ENCODE measurements around the gene ZNRF3.

The ZNRF3 gene

GRCh38 chr22:29009148-29009547 lies 125.8 kb downstream of the ZNRF3 start:
- Histone ChIP-seq H3K79me2 (ENCODE audit: low read length) (no peaks in the 10 kb centered on the region; the same call in 1 of the 2 replicates), H3K4me2 (ENCODE audit: low read length) (no peak overlapping the region), H3K9me3 (ENCODE audit: insufficient read depth, low read length) (no peaks in the 10 kb centered on the region), H3K27me3 (ENCODE audit: low read depth, low read length) (no peaks in the 10 kb centered on the region), H3K4me3 (ENCODE audit: low read length) (no peak overlapping the region), H3K36me3 (replicated peaks; ENCODE audit: low read depth, low read length) (no peaks in the 10 kb centered on the region), H4K20me1 (ENCODE audit: insufficient read depth, low read length) (0 out of 2 replicates have a peak, but pooled peaks cover 5% of the 10 kb centered on the region), H3K4me1 (ENCODE audit: low read length) (no peaks in the 10 kb centered on the region), H2AFZ (ENCODE audit: low read depth, low read length) (no peak overlapping the region), H3K9ac (ENCODE audit: low read length) (no peak overlapping the region), H3K27ac (ENCODE audit: low read length) (no peak overlapping the region)
- TF ChIP-seq EZH2phosphoT487 (IDR thresholded peaks at IDR 0.05; ENCODE audit: low read depth) (no peak), CTCF (IDR thresholded peaks at IDR 0.05; ENCODE audit: low read depth, low read length) (no peak)

GRCh38 chr22:29011240-29012100 lies 128.1 kb downstream of the ZNRF3 start:
- no peak overlapping the region for H2AFZ ChIP-seq (ENCODE audit: low read depth, low read length)
- no peaks in the 10 kb centered on the region; the same call in 1 of the 2 replicates for H3K79me2 ChIP-seq (ENCODE audit: low read length)
- H3K27ac ChIP-seq (ENCODE audit: low read length), result no peak overlapping the region
- H3K27me3 ChIP-seq (ENCODE audit: low read depth, low read length), result no peaks in the 10 kb centered on the region
- no peak overlapping the region for H3K4me2 ChIP-seq (ENCODE audit: low read length)
- no peak overlapping the region for H3K4me3 ChIP-seq (ENCODE audit: low read length)
- no peaks in the 10 kb centered on the region for H3K9me3 ChIP-seq (ENCODE audit: insufficient read depth, low read length)
- H3K9ac ChIP-seq (ENCODE audit: low read length), result no peak overlapping the region
- peaks cover 7% of the 10 kb centered on the region for H3K4me1 ChIP-seq (ENCODE audit: low read length)
- H3K36me3 ChIP-seq (replicated peaks; ENCODE audit: low read depth, low read length), result no peaks in the 10 kb centered on the region
- no peak for TF ChIP-seq CTCF (IDR thresholded peaks at IDR 0.05; ENCODE audit: low read depth, low read length)
- peaks cover 10% of the 10 kb centered on the region; the same call in 1 of the 2 replicates for H4K20me1 ChIP-seq (ENCODE audit: insufficient read depth, low read length)

- H3K4me3 ChIP-seq (ENCODE audit: low read length), result no peak overlapping the region
- H3K27ac ChIP-seq (ENCODE audit: low read length), result no peak overlapping the region
- H3K4me1 ChIP-seq (ENCODE audit: low read length), result peaks cover 11% of the 10 kb centered on the region
- peaks cover 15% of the 10 kb centered on the region; the same call in 1 of the 2 replicates for H4K20me1 ChIP-seq (ENCODE audit: insufficient read depth, low read length)
- H3K27me3 ChIP-seq (ENCODE audit: low read depth, low read length), result no peaks in the 10 kb centered on the region
- TF ChIP-seq CTCF (IDR thresholded peaks at IDR 0.05; ENCODE audit: low read depth, low read length) (no peak), EZH2phosphoT487 (IDR thresholded peaks at IDR 0.05; ENCODE audit: low read depth) (no peak)
- no peaks in the 10 kb centered on the region; the same call in 1 of the 2 replicates for H3K79me2 ChIP-seq (ENCODE audit: low read length)
- no peak overlapping the region for H2AFZ ChIP-seq (ENCODE audit: low read depth, low read length)
- no peak overlapping the region for H3K9ac ChIP-seq (ENCODE audit: low read length)
- no peaks in the 10 kb centered on the region for H3K36me3 ChIP-seq (replicated peaks; ENCODE audit: low read depth, low read length)
- H3K4me2 ChIP-seq (ENCODE audit: low read length), result no peak overlapping the region
- H3K9me3 ChIP-seq (ENCODE audit: insufficient read depth, low read length), result no peaks in the 10 kb centered on the region
Observed at GRCh38 chr22:29012101-29012433, 128.7 kb downstream of the ZNRF3 start.

GRCh38 chr22:29012952-29013351 lies 129.6 kb downstream of the ZNRF3 start:
- no peak overlapping the region for H3K4me2 ChIP-seq (ENCODE audit: low read length)
- peaks cover 15% of the 10 kb centered on the region; the same call in 1 of the 2 replicates for H4K20me1 ChIP-seq (ENCODE audit: insufficient read depth, low read length)
- TF ChIP-seq EZH2phosphoT487 (IDR thresholded peaks at IDR 0.05; ENCODE audit: low read depth) (no peak), CTCF (IDR thresholded peaks at IDR 0.05; ENCODE audit: low read depth, low read length) (no peak)
- H3K4me1 ChIP-seq (ENCODE audit: low read length), result peaks cover 11% of the 10 kb centered on the region
- H3K9me3 ChIP-seq (ENCODE audit: insufficient read depth, low read length), result no peaks in the 10 kb centered on the region
- H2AFZ ChIP-seq (ENCODE audit: low read depth, low read length), result no peak overlapping the region
- H3K36me3 ChIP-seq (replicated peaks; ENCODE audit: low read depth, low read length), result no peaks in the 10 kb centered on the region
- no peak overlapping the region for H3K4me3 ChIP-seq (ENCODE audit: low read length)
- H3K9ac ChIP-seq (ENCODE audit: low read length), result no peak overlapping the region
- H3K27ac ChIP-seq (ENCODE audit: low read length), result no peak overlapping the region
- no peaks in the 10 kb centered on the region for H3K27me3 ChIP-seq (ENCODE audit: low read depth, low read length)
- no peaks in the 10 kb centered on the region; the same call in 1 of the 2 replicates for H3K79me2 ChIP-seq (ENCODE audit: low read length)
